IMR-90 (cell line): ENCODE results near the gene NEK11. TPM values are rescaled to one million over a fixed set of nuclear protein-coding genes. Genes with fewer than 3 reads are reported as not detected.
A peak's percentile ranks its signal among the peaks of the same experiment; 100 is the strongest.

ENCODE experiments used
- ATAC-seq: fragments of 200-7000 bp; cut with Tn5 transposase; 2 replicates; pipeline ENCODE4 v1.9.1; 2020; ENCODE audit warnings: low read depth, mild to moderate bottlenecking, moderate library complexity
- BruUV-seq: library from RNA; stranded (reverse); fragments of 400-500 nt; replicated peaks from 2 replicates; lab custom pipeline; 2021; lab: Mats Ljungman, UMichigan
- CTCF ChIA-PET: fragments of 300-600 bp; formaldehyde crosslinking; extraction: SDS; loops from one replicate; lab custom pipeline; 2021; ENCODE audit warnings: antibody characterized with exemption; lab: Yijun Ruan, JAX
- POLR2A ChIA-PET: fragments of 300-600 bp; sonication (Branson Sonifier 250); formaldehyde crosslinking; loops from one replicate; lab custom pipeline; 2022; ENCODE audit warnings: antibody characterized with exemption; ENCODE audit not compliant: unreplicated experiment; lab: Charles Lee
- DNase-seq: peaks from one replicate; pipeline ENCODE4 v3.0.0; 2013
- H2AFZ ChIP-seq: replicated peaks from 2 replicates; pipeline ENCODE3; 2013; ENCODE audit warnings: low read length, mild to moderate bottlenecking; ENCODE audit not compliant: poor library complexity
- H2AK5ac ChIP-seq: 2 replicates; pipeline ENCODE4 v1.6.1; 2013; ENCODE audit warnings: low read depth, low read length, inconsistent platforms
- H2AK9ac ChIP-seq: replicated peaks from 2 replicates; pipeline ENCODE3; 2013; ENCODE audit warnings: mild to moderate bottlenecking, low read depth, low read length, moderate library complexity; ENCODE audit not compliant: poor library complexity
- H2BK120ac ChIP-seq: 2 replicates; pipeline ENCODE4 v1.6.1; 2013; ENCODE audit warnings: low read depth, low read length, inconsistent platforms
- H2BK15ac ChIP-seq: 3 replicates; pipeline ENCODE4 v1.6.1; 2013; ENCODE audit warnings: low read depth, low read length, inconsistent platforms
- H2BK20ac ChIP-seq: 2 replicates; pipeline ENCODE4 v1.6.1; 2013; ENCODE audit warnings: low read depth, mild to moderate bottlenecking, inconsistent platforms, low read length, moderate library complexity
- H2BK5ac ChIP-seq: 2 replicates; pipeline ENCODE4 v1.6.1; 2013; ENCODE audit warnings: mild to moderate bottlenecking, low read depth, low read length, inconsistent platforms; ENCODE audit not compliant: poor library complexity, severe bottlenecking
- H3K14ac ChIP-seq: replicated peaks from 2 replicates; pipeline ENCODE4 v1.6.1; 2013; ENCODE audit warnings: low read depth, low read length, inconsistent platforms
- H3K18ac ChIP-seq: 2 replicates; pipeline ENCODE4 v1.6.1; 2013; ENCODE audit warnings: low read depth, low read length, control low read depth
- H3K23ac ChIP-seq: 2 replicates; pipeline ENCODE4 v1.6.1; 2013; ENCODE audit warnings: low read depth, low read length, inconsistent platforms
- H3K27ac ChIP-seq: 2 replicates; pipeline ENCODE4 v1.5.1; 2013; ENCODE audit warnings: mild to moderate bottlenecking, control low read depth, low read length; ENCODE audit not compliant: insufficient read depth
- H3K27me3 ChIP-seq: 2 replicates; pipeline ENCODE4 v1.6.1; 2013; ENCODE audit warnings: low read length; ENCODE audit not compliant: control insufficient read depth, insufficient read depth
- H3K36me3 ChIP-seq: 2 replicates; pipeline ENCODE4 v1.6.1; 2013; ENCODE audit warnings: low read length, mixed read lengths; ENCODE audit not compliant: control insufficient read depth, insufficient read depth
- H3K4ac ChIP-seq: 2 replicates; pipeline ENCODE4 v1.6.1; 2013; ENCODE audit warnings: low read depth, low read length, inconsistent platforms
- H3K4me1 ChIP-seq: 2 replicates; pipeline ENCODE4 v1.6.1; 2013; ENCODE audit warnings: low read length, mixed read lengths; ENCODE audit not compliant: control insufficient read depth, insufficient read depth
- H3K4me2 ChIP-seq: 2 replicates; pipeline ENCODE4 v1.6.1; 2013; ENCODE audit warnings: low read depth, mild to moderate bottlenecking, control low read depth, low read length, moderate library complexity
- H3K4me3 ChIP-seq: 2 replicates; pipeline ENCODE4 v1.5.1; 2013; ENCODE audit warnings: low read depth, mild to moderate bottlenecking, control low read depth, low read length, moderate library complexity; ENCODE audit not compliant: insufficient read depth
- H3K56ac ChIP-seq: 2 replicates; pipeline ENCODE4 v1.6.1; 2013; ENCODE audit warnings: low read length, inconsistent platforms; ENCODE audit not compliant: insufficient read depth; ENCODE audit errors: extremely low read depth
- H3K79me1 ChIP-seq, 2 experiments: 2 replicates each; pipeline ENCODE4 v1.6.1; 2013; ENCODE audit warnings: low read length in 2 of 2, inconsistent platforms in 1 of 2, low read depth in 1 of 2
- H3K9ac ChIP-seq: 2 replicates; pipeline ENCODE4 v1.6.1; 2013; ENCODE audit warnings: low read depth, low read length, control low read depth
- H3K9me1 ChIP-seq: 2 replicates; pipeline ENCODE4 v1.6.1; 2013; ENCODE audit warnings: low read length, inconsistent platforms; ENCODE audit not compliant: insufficient read depth
- H3K9me3 ChIP-seq: 2 replicates; pipeline ENCODE4 v1.6.1; 2013; ENCODE audit warnings: low read length; ENCODE audit not compliant: control insufficient read depth, insufficient read depth
- H4K20me1 ChIP-seq: 2 replicates; pipeline ENCODE4 v1.6.1; 2013; ENCODE audit warnings: low read length, inconsistent platforms; ENCODE audit not compliant: insufficient read depth
- H4K5ac ChIP-seq: 2 replicates; pipeline ENCODE4 v1.6.1; 2013; ENCODE audit warnings: mild to moderate bottlenecking, low read depth, low read length, control low read depth
- H4K8ac ChIP-seq, 2 experiments: 2 replicates each; pipeline ENCODE4 v1.6.1; 2013; ENCODE audit warnings: low read depth in 2 of 2, low read length in 2 of 2, control low read depth in 1 of 2, inconsistent platforms in 1 of 2
- H4K91ac ChIP-seq: 2 replicates; pipeline ENCODE4 v1.6.1; 2013; ENCODE audit warnings: low read depth, low read length, inconsistent platforms; ENCODE audit not compliant: insufficient read depth
- POLR2A ChIP-seq: IDR thresholded peaks from 2 replicates; pipeline ENCODE4 v1.6.1; 2012; ENCODE audit warnings: mild to moderate bottlenecking, low read depth, low read length
- RCOR1 ChIP-seq: IDR thresholded peaks from 2 replicates; pipeline ENCODE4 v1.6.1; 2012; ENCODE audit warnings: mild to moderate bottlenecking, low read length, improper control_type of control experiment; ENCODE audit not compliant: insufficient replicate concordance
- USF2 ChIP-seq: fragments of 150-350 bp; IDR thresholded peaks from 2 replicates; pipeline ENCODE4 v1.6.1; 2017; ENCODE audit warnings: mild to moderate bottlenecking, antibody characterized with exemption, low read length, low read depth
- WGBS, 2 experiments: methylation state at CpG; one replicate each; pipeline versions ENCODE4 v1.1.5 to v1.1.7; 2013; ENCODE audit warnings: missing lambda C conversion rate in 2 of 2; ENCODE audit not compliant: insufficient read length in 1 of 2; ENCODE audit errors: extremely low coverage in 2 of 2; 5-methylcytosine and 5-hydroxymethylcytosine counted together
- dilution Hi-C: fragments of 300-500 bp; cut with HindIII; formaldehyde crosslinking; loops from one replicate; pipeline ENCODE4 v1.14.3; 2018; ENCODE audit warnings: low sequenced_read_pairs; ENCODE audit not compliant: unreplicated experiment
- in situ Hi-C: fragments of 300-500 bp; cut with MboI; formaldehyde crosslinking; loops from 3 replicates; pipeline ENCODE4 v1.14.3; 2019; ENCODE audit warnings: low sequenced_read_pairs, inconsistent platforms, mixed read lengths
- intact Hi-C: fragments of 100-400 bp; cut with micrococcal nuclease; formaldehyde crosslinking; loops from 2 replicates; pipeline ENCODE4 v1.10.0; 2022
- polyA plus RNA-seq, 3 experiments: library from polyadenylated mRNA; depleted of rRNA; stranded (reverse); fragments of >200 nt; gene quantifications; 2 replicates each; pipeline ENCODE4 v1.2.3, GENCODE V29; 2012; ENCODE audit warnings: low replicate concordance in 1 of 3
- total RNA-seq: library from RNA; depleted of rRNA; stranded (reverse); fragments of >200 nt; gene quantifications from 2 replicates; pipeline ENCODE4 v1.2.3, GENCODE V29; 2012

Gene NEK11
- total and polyA plus RNA-seq, 2 of the 4 experiments (the other 2 are of a cell fraction), result 1.1 to 1.6 TPM

DNA sequence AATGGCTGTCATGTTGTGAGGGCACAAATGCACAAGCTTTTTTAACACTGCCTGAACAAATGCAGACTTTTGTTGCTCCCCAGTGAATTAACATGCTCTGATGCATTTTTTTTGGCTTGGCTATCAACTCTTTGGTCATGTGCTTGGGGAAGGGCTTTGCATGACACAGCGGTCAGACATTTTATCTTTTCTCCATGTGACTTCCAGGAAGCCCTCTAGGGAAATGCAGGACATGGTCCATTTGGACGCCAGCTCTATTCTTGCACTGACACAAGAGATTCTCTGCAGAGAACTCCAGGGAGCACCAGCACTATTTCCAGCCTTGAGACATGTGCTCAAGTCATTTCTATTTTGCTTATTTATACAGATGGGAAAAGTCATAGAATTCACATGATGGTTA is 46.2 kb downstream of the NEK11 start:
- no peak for TF ChIP-seq POLR2A
- peak; percentile 36; the same call in 1 of the 2 replicates for TF ChIP-seq USF2
- no peak for TF ChIP-seq RCOR1
- H3K56ac ChIP-seq, result no peak overlapping the region
- intact Hi-C loops, result no loop called here
- in situ Hi-C loops, result no loop called here
- no peak overlapping the region for H3K14ac ChIP-seq
- H2AK9ac ChIP-seq, result no peak overlapping the region
- H3K23ac ChIP-seq, result no peak overlapping the region
- no peak overlapping the region for H3K27ac ChIP-seq
- H2AFZ ChIP-seq, result no peak overlapping the region
- H3K4me1 ChIP-seq, result no peaks in the 10 kb centered on the region
- no peaks in the 10 kb centered on the region for H3K79me1 ChIP-seq
- dilution Hi-C loops, result no loop called here
- H3K9ac ChIP-seq, result no peak overlapping the region
- no peaks in the 10 kb centered on the region for H3K9me3 ChIP-seq
- H2BK20ac ChIP-seq, result no peak overlapping the region
- H3K4me2 ChIP-seq, result no peak overlapping the region
- CTCF ChIA-PET, result no interaction called here
- POLR2A ChIA-PET, result no interaction called here
- WGBS, 2 experiments, result 60% methylated on average over 2 of the region's 2 CpGs; no CpG with 5 or more reads in 1 of the 2 experiments
- no peak overlapping the region for H4K5ac ChIP-seq
- no peak overlapping the region for H2BK15ac ChIP-seq
- H3K36me3 ChIP-seq, result no peaks in the 10 kb centered on the region
- H3K9me1 ChIP-seq, result no peaks in the 10 kb centered on the region
- H2BK5ac ChIP-seq, result no peak overlapping the region
- H3K4me3 ChIP-seq, result no peak overlapping the region
- H2BK120ac ChIP-seq, result no peak overlapping the region
- H2AK5ac ChIP-seq, result no peak overlapping the region
- no peak overlapping the region for H4K91ac ChIP-seq
- ATAC-seq (no peak; the same call in 1 of the 2 replicates), DNase-seq (peak; percentile 6)
- BruUV-seq, result no TSS peak
- no peaks in the 10 kb centered on the region for H4K20me1 ChIP-seq
- no peak overlapping the region for H4K8ac ChIP-seq
- H3K27me3 ChIP-seq, result no peaks in the 10 kb centered on the region
- H3K4ac ChIP-seq, result no peak overlapping the region
- no peak overlapping the region for H3K18ac ChIP-seq
